IPS-18c (cell line): Measurements from ENCODE around the gene APLP1.

ENCODE experiments used
- H3K4me3 ChIP-seq: 2 replicates; pipeline ENCODE4 v1.7.0; 2013; ENCODE audit warnings: low read depth, mild to moderate bottlenecking, low read length, moderate library complexity; ENCODE audit not compliant: insufficient read depth
- H3K9me3 ChIP-seq: one replicate; pipeline ENCODE4 v1.6.1; 2013; ENCODE audit warnings: mild to moderate bottlenecking, low read length, moderate library complexity; ENCODE audit not compliant: control insufficient read depth, insufficient read depth

Gene APLP1

GRCh38 chr19:35848919-35849505 lies 19.4 kb upstream of the APLP1 start:
- no peak overlapping the region for H3K4me3 ChIP-seq
- H3K9me3 ChIP-seq, result no peaks in the 10 kb centered on the region

- Histone ChIP-seq H3K9me3 (no peaks in the 10 kb centered on the region), H3K4me3 (peak overlapping the region; percentile 34; the same call in 1 of the 2 replicates)
Measured at GRCh38 chr19:35851213-35852028, 17.0 kb upstream of the APLP1 start.

- peak within 1 kb of the TSS; percentile 34; the same call in 1 of the 2 replicates for H3K4me3 ChIP-seq
- H3K9me3 ChIP-seq, result no peaks in the 10 kb centered on the region
Measured at GRCh38 chr19:35852029-35852780, 16.2 kb upstream of the APLP1 start, which contains the start of gene NPHS1. Gene NPHS1, minus strand, starts transcription at chr19:35852504. Its CDS starts 667 bp downstream, at chr19:35851837.

DNA sequence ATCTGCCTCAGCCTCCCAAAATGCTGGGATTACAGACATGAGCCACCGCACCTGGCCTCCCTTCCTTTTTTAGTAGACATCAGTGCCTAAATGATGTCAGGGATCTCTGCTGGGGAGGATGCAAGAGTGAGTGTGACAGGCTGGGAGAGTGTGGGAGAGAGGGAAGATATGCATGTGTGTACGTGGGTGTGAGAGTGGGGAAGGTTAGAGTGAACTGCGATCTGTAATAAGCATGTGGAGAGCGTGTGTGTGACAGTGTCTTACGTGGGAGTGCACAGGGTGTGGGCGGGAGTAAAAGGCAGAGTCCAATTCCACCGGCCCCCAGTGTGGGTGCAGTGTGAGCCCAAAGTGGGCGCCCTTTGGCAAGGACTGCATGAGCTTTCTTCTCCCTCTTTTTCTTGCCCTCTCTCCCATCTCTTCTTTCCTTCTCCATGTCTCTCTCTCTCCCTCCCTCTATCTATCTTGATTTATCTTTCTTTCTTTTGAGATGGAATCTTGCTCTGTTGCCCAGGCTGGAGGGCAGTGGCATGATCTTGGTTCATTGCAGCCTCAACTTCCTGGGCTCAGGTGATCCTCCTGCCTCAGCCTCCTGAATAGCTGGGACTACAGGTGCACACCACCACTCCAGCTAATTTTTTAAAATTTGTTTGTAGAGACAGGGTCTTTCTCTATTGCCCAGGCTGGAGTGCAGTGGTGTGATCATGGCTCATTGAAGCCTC lies 15.2 kb upstream of the APLP1 start:
- H3K4me3 ChIP-seq, result no peak overlapping the region

GRCh38 chr19:35856546-35857149 lies 11.7 kb upstream of the APLP1 start, which contains the start of gene KIRREL2:
Gene KIRREL2, plus strand, starts transcription at chr19:35856911. Its CDS starts 209 bp downstream, at chr19:35857120.
- Histone ChIP-seq H3K9me3 (no peaks in the 10 kb centered on the region), H3K4me3 (peak within 1 kb of the TSS; percentile 60)

More for the DNA sequence above, 15.2 kb upstream of the APLP1 start:
- H3K9me3 ChIP-seq, result no peaks in the 10 kb centered on the region

GRCh38 chr19:35858311-35858710 lies 10.1 kb upstream of the APLP1 start:
- no peaks in the 10 kb centered on the region for H3K9me3 ChIP-seq
- H3K4me3 ChIP-seq, result no peak overlapping the region

GRCh38 chr19:35859414-35859813 lies 9.0 kb upstream of the APLP1 start:
- Histone ChIP-seq H3K9me3 (no peaks in the 10 kb centered on the region), H3K4me3 (no peak overlapping the region)

DNA sequence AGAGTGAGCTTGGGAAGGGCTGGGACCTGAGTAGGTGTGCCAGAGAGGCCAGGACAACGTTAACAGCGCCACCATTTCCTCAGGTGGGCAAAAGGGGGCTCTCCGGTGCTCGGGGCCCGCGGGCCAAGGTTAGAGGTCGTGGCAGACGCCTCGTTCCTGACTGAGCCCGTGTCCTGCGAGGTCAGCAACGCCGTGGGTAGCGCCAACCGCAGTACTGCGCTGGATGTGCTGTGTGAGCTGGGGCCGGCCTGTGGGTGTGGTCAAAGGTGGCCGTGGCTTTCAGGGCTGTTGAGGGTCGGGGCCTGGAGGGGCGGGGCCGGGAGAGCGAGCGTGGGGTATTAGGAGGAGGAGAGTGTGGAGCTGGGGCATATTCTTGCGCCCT lies 7.9 kb upstream of the APLP1 start:
- no peaks in the 10 kb centered on the region for H3K9me3 ChIP-seq
- H3K4me3 ChIP-seq, result peak overlapping the region; percentile 65

GRCh38 chr19:35860818-35861639 lies 7.3 kb upstream of the APLP1 start:
- H3K4me3 ChIP-seq, result peak overlapping the region; percentile 65
- no peaks in the 10 kb centered on the region for H3K9me3 ChIP-seq

GRCh38 chr19:35861640-35862160 lies 6.7 kb upstream of the APLP1 start:
- Histone ChIP-seq H3K4me3 (peak overlapping the region; percentile 65; the same call in 1 of the 2 replicates), H3K9me3 (no peaks in the 10 kb centered on the region)

- no peak overlapping the region for H3K4me3 ChIP-seq
Measured at GRCh38 chr19:35862528-35862927, 5.8 kb upstream of the APLP1 start.

GRCh38 chr19:35863018-35863417 lies 5.4 kb upstream of the APLP1 start:
- Histone ChIP-seq H3K4me3 (no peak overlapping the region), H3K9me3 (no peaks in the 10 kb centered on the region)

More at GRCh38 chr19:35862528-35862927, 5.8 kb upstream of the APLP1 start:
- H3K9me3 ChIP-seq, result no peaks in the 10 kb centered on the region

GRCh38 chr19:35868823-35869326 lies 501 bp downstream of the APLP1 start:
- H3K9me3 ChIP-seq, result peaks cover 2% of the 10 kb centered on the region
- H3K4me3 ChIP-seq, result peak overlapping the region; percentile 71

DNA sequence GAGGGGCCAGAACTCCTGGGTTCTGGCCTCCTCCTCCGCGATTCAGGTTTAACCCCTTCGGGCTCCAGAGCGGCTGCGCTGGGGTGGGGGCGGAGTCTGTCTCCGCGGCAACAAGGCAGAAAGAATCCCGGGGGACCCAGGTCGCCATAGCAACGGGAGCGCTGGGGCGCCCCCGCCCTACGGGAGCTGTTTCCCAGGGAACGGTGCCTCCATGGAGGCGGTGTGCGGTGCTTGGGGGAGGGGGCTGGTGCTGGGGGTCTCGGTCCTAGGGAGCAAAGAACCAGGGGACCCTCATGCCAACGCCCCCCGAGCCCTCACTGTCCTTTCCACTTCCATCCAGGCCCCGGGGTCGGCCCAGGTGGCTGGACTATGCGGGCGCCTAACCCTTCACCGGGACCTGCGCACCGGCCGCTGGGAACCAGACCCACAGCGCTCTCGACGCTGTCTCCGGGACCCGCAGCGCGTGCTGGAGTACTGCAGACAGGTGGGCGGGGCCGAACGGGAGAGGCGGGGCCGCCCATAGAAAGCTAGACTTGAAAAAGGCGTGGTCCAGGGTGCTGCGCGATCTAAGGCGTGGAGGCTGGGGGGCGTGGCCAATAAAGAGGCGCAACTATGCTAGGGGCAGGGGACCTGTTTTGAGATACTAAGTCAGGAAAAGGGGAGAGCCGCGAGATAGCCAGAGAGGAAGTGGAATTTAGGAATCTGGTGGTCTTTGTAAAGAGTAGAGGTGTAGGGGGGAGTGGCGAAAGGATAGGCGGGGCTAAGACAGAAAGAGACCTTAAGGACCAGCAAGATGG lies 1.2 kb downstream of the APLP1 start:
- H3K9me3 ChIP-seq, result peaks cover 2% of the 10 kb centered on the region
- H3K4me3 ChIP-seq, result peak overlapping the region; percentile 71
